ENCODE measurements around the gene MCC.

MCC gene

GRCh38 chr5:113112435-113112834 is 375.8 kb downstream of the MCC start:
- H3K27ac ChIP-seq (ENCODE audit: low read depth, low read length) = no peak overlapping the region
- H3K27me3 ChIP-seq (ENCODE audit: low read length) = no peaks in the 10 kb centered on the region
- no peak overlapping the region for H3K9ac ChIP-seq (ENCODE audit: low read length)
- no peaks in the 10 kb centered on the region for H4K20me1 ChIP-seq (ENCODE audit: low read depth, low read length)
- no peaks in the 10 kb centered on the region for H3K9me3 ChIP-seq (ENCODE audit: insufficient read depth, low read length)
- no peak overlapping the region for H3K4me3 ChIP-seq (ENCODE audit: insufficient read depth, low read length, poor library complexity, severe bottlenecking)
- TF ChIP-seq, protein P1, sequence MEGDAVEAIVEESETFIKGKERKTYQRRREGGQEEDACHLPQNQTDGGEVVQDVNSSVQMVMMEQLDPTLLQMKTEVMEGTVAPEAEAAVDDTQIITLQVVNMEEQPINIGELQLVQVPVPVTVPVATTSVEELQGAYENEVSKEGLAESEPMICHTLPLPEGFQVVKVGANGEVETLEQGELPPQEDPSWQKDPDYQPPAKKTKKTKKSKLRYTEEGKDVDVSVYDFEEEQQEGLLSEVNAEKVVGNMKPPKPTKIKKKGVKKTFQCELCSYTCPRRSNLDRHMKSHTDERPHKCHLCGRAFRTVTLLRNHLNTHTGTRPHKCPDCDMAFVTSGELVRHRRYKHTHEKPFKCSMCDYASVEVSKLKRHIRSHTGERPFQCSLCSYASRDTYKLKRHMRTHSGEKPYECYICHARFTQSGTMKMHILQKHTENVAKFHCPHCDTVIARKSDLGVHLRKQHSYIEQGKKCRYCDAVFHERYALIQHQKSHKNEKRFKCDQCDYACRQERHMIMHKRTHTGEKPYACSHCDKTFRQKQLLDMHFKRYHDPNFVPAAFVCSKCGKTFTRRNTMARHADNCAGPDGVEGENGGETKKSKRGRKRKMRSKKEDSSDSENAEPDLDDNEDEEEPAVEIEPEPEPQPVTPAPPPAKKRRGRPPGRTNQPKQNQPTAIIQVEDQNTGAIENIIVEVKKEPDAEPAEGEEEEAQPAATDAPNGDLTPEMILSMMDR (IDR thresholded peaks at IDR 0.05; ENCODE audit: insufficient read depth, low read length, poor library complexity, severe bottlenecking) = no peak
- no peak for TF ChIP-seq EZH2phosphoT487 (conservative IDR thresholded peaks at IDR 0.05; ENCODE audit: low read length)
- H3K36me3 ChIP-seq (ENCODE audit: low read length) = no peaks in the 10 kb centered on the region
- H3F3A ChIP-seq (ENCODE audit: insufficient read depth) = no peaks in the 10 kb centered on the region
- H3K9me2 ChIP-seq (replicated peaks; ENCODE audit: insufficient read depth, low read length) = no peaks in the 10 kb centered on the region
- H2AFZ ChIP-seq (ENCODE audit: low read depth, low read length, severe bottlenecking) = no peak overlapping the region
- H3K79me2 ChIP-seq (ENCODE audit: insufficient read depth, low read length) = no peaks in the 10 kb centered on the region
- no peak overlapping the region for H3K4me2 ChIP-seq (ENCODE audit: low read depth, low read length, poor library complexity, severe bottlenecking)

GRCh38 chr5:113110117-113110516 is 378.1 kb downstream of the MCC start:
- no peak for TF ChIP-seq EZH2phosphoT487 (conservative IDR thresholded peaks at IDR 0.05; ENCODE audit: low read length)
- TF ChIP-seq, protein P1 (IDR thresholded peaks at IDR 0.05; ENCODE audit: insufficient read depth, low read length, poor library complexity, severe bottlenecking) = no peak
- Histone ChIP-seq H3K9me2 (replicated peaks; ENCODE audit: insufficient read depth, low read length) (no peaks in the 10 kb centered on the region), H4K20me1 (ENCODE audit: low read depth, low read length) (no peaks in the 10 kb centered on the region), H3K27ac (ENCODE audit: low read depth, low read length) (no peak overlapping the region), H3K27me3 (ENCODE audit: low read length) (no peaks in the 10 kb centered on the region), H2AFZ (ENCODE audit: low read depth, low read length, severe bottlenecking) (no peak overlapping the region), H3F3A (ENCODE audit: insufficient read depth) (no peaks in the 10 kb centered on the region), H3K4me3 (ENCODE audit: insufficient read depth, low read length, poor library complexity, severe bottlenecking) (no peak overlapping the region), H3K79me2 (ENCODE audit: insufficient read depth, low read length) (no peaks in the 10 kb centered on the region), H3K4me2 (ENCODE audit: low read depth, low read length, poor library complexity, severe bottlenecking) (no peak overlapping the region), H3K36me3 (ENCODE audit: low read length) (no peaks in the 10 kb centered on the region), H3K9me3 (ENCODE audit: insufficient read depth, low read length) (no peaks in the 10 kb centered on the region), H3K9ac (ENCODE audit: low read length) (no peak overlapping the region)

GRCh38 chr5:113109344-113109743 is 378.9 kb downstream of the MCC start:
- Histone ChIP-seq H3F3A (ENCODE audit: insufficient read depth) (no peaks in the 10 kb centered on the region), H3K4me3 (ENCODE audit: insufficient read depth, low read length, poor library complexity, severe bottlenecking) (no peak overlapping the region), H3K4me2 (ENCODE audit: low read depth, low read length, poor library complexity, severe bottlenecking) (no peak overlapping the region), H3K36me3 (ENCODE audit: low read length) (no peaks in the 10 kb centered on the region), H3K9me2 (replicated peaks; ENCODE audit: insufficient read depth, low read length) (no peaks in the 10 kb centered on the region), H3K27me3 (ENCODE audit: low read length) (no peaks in the 10 kb centered on the region), H2AFZ (ENCODE audit: low read depth, low read length, severe bottlenecking) (no peak overlapping the region), H4K20me1 (ENCODE audit: low read depth, low read length) (no peaks in the 10 kb centered on the region), H3K9me3 (ENCODE audit: insufficient read depth, low read length) (no peaks in the 10 kb centered on the region), H3K9ac (ENCODE audit: low read length) (no peak overlapping the region), H3K79me2 (ENCODE audit: insufficient read depth, low read length) (no peaks in the 10 kb centered on the region), H3K27ac (ENCODE audit: low read depth, low read length) (no peak overlapping the region)
- no peak for TF ChIP-seq EZH2phosphoT487 (conservative IDR thresholded peaks at IDR 0.05; ENCODE audit: low read length)
- TF ChIP-seq, protein P1 (IDR thresholded peaks at IDR 0.05; ENCODE audit: insufficient read depth, low read length, poor library complexity, severe bottlenecking) = no peak
